Measurements from ENCODE around the gene CDH4. TPM values are rescaled to one million over a fixed set of nuclear protein-coding genes. Genes with fewer than 3 reads are reported as not detected.

The CDH4 gene
- total RNA-seq, 1 experiment from 2014 or later: not detected

DNA sequence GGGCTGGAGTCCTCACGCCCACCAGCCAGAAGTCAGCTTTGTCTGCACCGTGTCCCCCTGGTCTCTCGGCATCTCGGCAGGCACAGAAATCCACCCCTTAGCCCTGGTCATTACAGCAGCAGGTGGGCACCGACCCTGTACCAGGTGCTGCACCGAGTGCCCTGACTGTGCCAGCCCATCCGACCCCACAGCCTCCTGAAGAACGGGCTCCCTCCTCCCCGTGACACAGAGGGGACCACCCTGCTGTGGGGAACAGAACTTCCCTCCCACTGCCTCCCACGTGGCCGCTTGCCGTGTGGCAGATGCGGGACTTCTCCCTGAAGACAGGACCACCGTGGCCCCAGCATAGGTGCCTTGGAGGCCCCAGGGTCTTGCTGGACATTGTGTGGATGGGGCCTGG lies 652.4 kb downstream of the CDH4 start:
- Histone ChIP-seq H2AFZ (no peak overlapping the region), H3K4me3 (no peak overlapping the region), H3K4me2 (no peak overlapping the region), H3K79me2 (ENCODE audit: low read depth) (no peaks in the 10 kb centered on the region), H3K9me3 (ENCODE audit: insufficient read depth, low read depth) (no peaks in the 10 kb centered on the region), H3K4me1 (replicated peaks; ENCODE audit: insufficient read depth) (no peaks in the 10 kb centered on the region), H4K20me1 (ENCODE audit: insufficient read depth) (0 out of 2 replicates have a peak, but pooled peaks cover 4% of the 10 kb centered on the region), H3K27me3 (ENCODE audit: insufficient read depth, low read depth) (peaks cover 99% of the 10 kb centered on the region), H3K27ac (no peak overlapping the region), H3K36me3 (ENCODE audit: low read depth) (no peaks in the 10 kb centered on the region), H3K9me2 (ENCODE audit: insufficient read depth) (no peaks in the 10 kb centered on the region), H3F3A (ENCODE audit: insufficient read depth, low read depth) (no peaks in the 10 kb centered on the region)
- DNase-seq: no peak
- CTCF ChIA-PET: no interaction called here
- POLR2A ChIA-PET (ENCODE audit: unreplicated experiment): no interaction called here
- no TSS peak for BruUV-seq (replicated peaks)
- intact Hi-C loops (cut with micrococcal nuclease; ENCODE audit: unreplicated experiment): no loop called here
- TF ChIP-seq EZH2 (IDR thresholded peaks at IDR 0.05; ENCODE audit: low read depth): no peak
- TF ChIP-seq, protein P1, sequence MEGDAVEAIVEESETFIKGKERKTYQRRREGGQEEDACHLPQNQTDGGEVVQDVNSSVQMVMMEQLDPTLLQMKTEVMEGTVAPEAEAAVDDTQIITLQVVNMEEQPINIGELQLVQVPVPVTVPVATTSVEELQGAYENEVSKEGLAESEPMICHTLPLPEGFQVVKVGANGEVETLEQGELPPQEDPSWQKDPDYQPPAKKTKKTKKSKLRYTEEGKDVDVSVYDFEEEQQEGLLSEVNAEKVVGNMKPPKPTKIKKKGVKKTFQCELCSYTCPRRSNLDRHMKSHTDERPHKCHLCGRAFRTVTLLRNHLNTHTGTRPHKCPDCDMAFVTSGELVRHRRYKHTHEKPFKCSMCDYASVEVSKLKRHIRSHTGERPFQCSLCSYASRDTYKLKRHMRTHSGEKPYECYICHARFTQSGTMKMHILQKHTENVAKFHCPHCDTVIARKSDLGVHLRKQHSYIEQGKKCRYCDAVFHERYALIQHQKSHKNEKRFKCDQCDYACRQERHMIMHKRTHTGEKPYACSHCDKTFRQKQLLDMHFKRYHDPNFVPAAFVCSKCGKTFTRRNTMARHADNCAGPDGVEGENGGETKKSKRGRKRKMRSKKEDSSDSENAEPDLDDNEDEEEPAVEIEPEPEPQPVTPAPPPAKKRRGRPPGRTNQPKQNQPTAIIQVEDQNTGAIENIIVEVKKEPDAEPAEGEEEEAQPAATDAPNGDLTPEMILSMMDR (conservative IDR thresholded peaks at IDR 0.05): no peak

DNA sequence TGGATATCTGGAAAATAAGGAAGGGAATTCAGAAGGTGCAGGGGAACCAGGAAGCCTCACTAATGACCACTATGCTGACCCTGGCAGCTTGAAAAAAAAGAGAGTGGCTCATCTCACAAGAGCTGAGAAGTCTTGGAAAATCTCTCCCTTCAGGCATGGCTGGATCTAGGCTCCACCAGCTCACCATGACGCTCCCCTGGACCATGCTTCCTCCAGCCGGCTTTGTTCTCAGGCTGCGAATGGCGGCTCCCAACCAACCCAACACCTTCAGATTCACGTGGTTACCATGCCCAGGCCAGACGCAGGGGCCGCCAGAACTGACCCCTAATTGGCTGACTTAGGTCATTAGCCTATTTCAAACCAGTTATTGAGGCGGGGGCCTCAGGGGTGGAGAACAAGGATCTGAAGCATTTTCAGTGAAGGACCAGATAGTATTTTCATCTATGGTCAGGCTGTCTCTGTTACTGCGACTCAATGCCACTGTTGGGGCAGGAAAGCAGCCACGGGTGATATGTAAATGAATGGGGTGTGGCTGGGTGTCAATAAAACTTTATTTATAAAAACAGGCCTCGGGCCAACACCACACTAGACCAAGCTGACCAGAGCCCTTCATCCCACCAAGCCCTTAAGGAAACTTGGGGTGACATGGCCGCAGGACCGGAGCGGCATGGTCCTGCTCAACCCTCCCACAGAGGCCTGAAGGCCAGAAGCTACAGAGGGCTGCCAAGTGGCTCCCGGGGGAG lies 653.9 kb downstream of the CDH4 start:
- ChIA-PET POLR2A (ENCODE audit: unreplicated experiment) (no interaction called here), CTCF (no interaction called here)
- H3K36me3 ChIP-seq (ENCODE audit: low read depth): no peaks in the 10 kb centered on the region
- no TSS peak for BruUV-seq (replicated peaks)
- H3K4me2 ChIP-seq: no peak overlapping the region
- DNase-seq: no peak
- no peaks in the 10 kb centered on the region for H3K4me1 ChIP-seq (replicated peaks; ENCODE audit: insufficient read depth)
- TF ChIP-seq, protein P1 (conservative IDR thresholded peaks at IDR 0.05): no peak
- no peak for TF ChIP-seq EZH2 (IDR thresholded peaks at IDR 0.05; ENCODE audit: low read depth)
- peaks cover 99% of the 10 kb centered on the region for H3K27me3 ChIP-seq (ENCODE audit: insufficient read depth, low read depth)
- no peak overlapping the region for H3K4me3 ChIP-seq
- no peak overlapping the region for H2AFZ ChIP-seq
- intact Hi-C loops (cut with micrococcal nuclease; ENCODE audit: unreplicated experiment): no loop called here
- H3K9me3 ChIP-seq (ENCODE audit: insufficient read depth, low read depth): no peaks in the 10 kb centered on the region
- H3K79me2 ChIP-seq (ENCODE audit: low read depth): no peaks in the 10 kb centered on the region
- no peak overlapping the region for H3K27ac ChIP-seq
- H4K20me1 ChIP-seq (ENCODE audit: insufficient read depth): 0 out of 2 replicates have a peak, but pooled peaks cover 4% of the 10 kb centered on the region
- H3F3A ChIP-seq (ENCODE audit: insufficient read depth, low read depth): no peaks in the 10 kb centered on the region
- H3K9me2 ChIP-seq (ENCODE audit: insufficient read depth): no peaks in the 10 kb centered on the region

DNA sequence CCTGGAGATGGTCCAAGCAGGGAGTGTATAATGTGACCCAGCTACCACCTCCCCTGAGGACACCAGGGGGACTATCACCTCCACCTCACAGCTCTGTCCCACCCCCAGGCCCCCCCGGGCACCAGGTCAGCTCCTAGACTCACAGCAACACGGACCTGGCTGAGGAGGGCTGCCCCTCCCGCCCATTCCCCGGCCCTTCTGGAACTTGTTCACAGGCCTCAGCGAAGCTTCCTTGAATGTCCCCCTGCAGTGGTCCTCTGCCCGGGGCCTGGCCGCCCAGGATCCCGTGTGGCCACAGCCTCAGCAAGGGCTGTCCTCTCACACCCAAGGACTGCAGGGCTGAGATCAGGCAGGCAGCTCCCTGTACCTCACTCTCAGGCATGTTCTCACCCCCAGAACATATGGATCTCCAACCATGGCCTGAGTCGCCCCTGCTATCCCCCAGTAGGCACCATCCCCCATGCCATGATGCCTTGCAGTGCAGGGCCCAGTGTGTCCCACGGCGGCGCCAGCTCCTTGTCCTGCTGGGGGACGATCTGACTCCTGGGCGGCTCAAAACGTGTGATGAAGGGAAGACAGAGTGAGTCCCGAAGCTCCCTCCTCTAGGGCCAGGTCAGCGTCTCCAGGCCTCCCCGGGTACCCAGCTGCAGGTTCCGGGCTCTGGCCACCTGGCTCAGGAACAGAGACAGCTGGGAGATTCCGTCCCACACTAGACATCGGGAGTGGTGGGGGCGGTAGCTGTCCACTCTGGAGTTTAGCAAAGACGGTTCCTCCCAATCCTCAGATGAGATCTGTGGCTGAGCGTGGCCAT lies 655.2 kb downstream of the CDH4 start:
- no TSS peak for BruUV-seq (replicated peaks)
- no peak for DNase-seq
- POLR2A ChIA-PET (ENCODE audit: unreplicated experiment): no interaction called here
- Histone ChIP-seq H3K4me2 (no peak overlapping the region), H3F3A (ENCODE audit: insufficient read depth, low read depth) (no peaks in the 10 kb centered on the region), H3K36me3 (ENCODE audit: low read depth) (no peaks in the 10 kb centered on the region), H3K9me2 (ENCODE audit: insufficient read depth) (no peaks in the 10 kb centered on the region), H3K27me3 (ENCODE audit: insufficient read depth, low read depth) (peaks cover 99% of the 10 kb centered on the region), H3K9me3 (ENCODE audit: insufficient read depth, low read depth) (no peaks in the 10 kb centered on the region), H3K4me3 (no peak overlapping the region), H2AFZ (no peak overlapping the region), H3K27ac (no peak overlapping the region), H3K79me2 (ENCODE audit: low read depth) (no peaks in the 10 kb centered on the region), H3K4me1 (replicated peaks; ENCODE audit: insufficient read depth) (no peaks in the 10 kb centered on the region), H4K20me1 (ENCODE audit: insufficient read depth) (0 out of 2 replicates have a peak, but pooled peaks cover 4% of the 10 kb centered on the region)
- TF ChIP-seq EZH2 (IDR thresholded peaks at IDR 0.05; ENCODE audit: low read depth): no peak; the same call in 1 of the 2 replicates
- TF ChIP-seq, protein P1 (conservative IDR thresholded peaks at IDR 0.05): no peak
- CTCF ChIA-PET: no interaction called here
- intact Hi-C loops (cut with micrococcal nuclease; ENCODE audit: unreplicated experiment): no loop called here
